ENCODE measurements around the gene FBLIM1.
"Not testable (repeated sequence)": the region's sequence is repeated elsewhere in the genome, so short reads cannot be mapped to it uniquely, and the experiment has no call there.

FBLIM1 gene

GRCh38 chr1:15816674-15817073 lies 58.1 kb downstream of the FBLIM1 start:
- no peak for DNase-seq
- H3K36me3 ChIP-seq, result no peaks in the 10 kb centered on the region
- H3K27me3 ChIP-seq (ENCODE audit: insufficient read depth, low read depth, severe bottlenecking), result no peaks in the 10 kb centered on the region
- no peak for TF ChIP-seq CTCF (IDR thresholded peaks at IDR 0.05; ENCODE audit: low read depth, low read length)
- no peak overlapping the region for H3K27ac ChIP-seq
- H3K4me3 ChIP-seq (ENCODE audit: low read depth, low read length), result no peak overlapping the region
- no peaks in the 10 kb centered on the region for H3K9me3 ChIP-seq (ENCODE audit: severe bottlenecking)

- no peak for TF ChIP-seq CTCF (IDR thresholded peaks at IDR 0.05; ENCODE audit: low read depth, low read length)
- DNase-seq, result no peak
- Histone ChIP-seq H3K36me3 (no peaks in the 10 kb centered on the region), H3K27ac (no peak overlapping the region), H3K27me3 (ENCODE audit: insufficient read depth, low read depth, severe bottlenecking) (no peaks in the 10 kb centered on the region), H3K4me3 (ENCODE audit: low read depth, low read length) (no peak overlapping the region), H3K9me3 (ENCODE audit: severe bottlenecking) (no peaks in the 10 kb centered on the region)
Observed at GRCh38 chr1:15820478-15820877, 61.9 kb downstream of the FBLIM1 start.

GRCh38 chr1:15825800-15826199 lies 67.2 kb downstream of the FBLIM1 start:
- no peak overlapping the region for H3K4me3 ChIP-seq (ENCODE audit: low read depth, low read length)
- H3K9me3 ChIP-seq (ENCODE audit: severe bottlenecking), result no peaks in the 10 kb centered on the region
- H3K27me3 ChIP-seq (ENCODE audit: insufficient read depth, low read depth, severe bottlenecking), result no peaks in the 10 kb centered on the region
- no peak for TF ChIP-seq CTCF (IDR thresholded peaks at IDR 0.05; ENCODE audit: low read depth, low read length)
- H3K27ac ChIP-seq, result no peak overlapping the region
- H3K36me3 ChIP-seq, result no peaks in the 10 kb centered on the region
- no peak for DNase-seq

- Histone ChIP-seq H3K27me3 (ENCODE audit: insufficient read depth, low read depth, severe bottlenecking) (no peaks in the 10 kb centered on the region), H3K9me3 (ENCODE audit: severe bottlenecking) (no peaks in the 10 kb centered on the region), H3K36me3 (no peaks in the 10 kb centered on the region), H3K4me3 (ENCODE audit: low read depth, low read length) (no peak overlapping the region), H3K27ac (no peak overlapping the region)
- no peak for TF ChIP-seq CTCF (IDR thresholded peaks at IDR 0.05; ENCODE audit: low read depth, low read length)
- no peak for DNase-seq
Observed at GRCh38 chr1:15826810-15827507, 68.4 kb downstream of the FBLIM1 start.

GRCh38 chr1:15827567-15827966 lies 69.0 kb downstream of the FBLIM1 start:
- H3K36me3 ChIP-seq; H3K27ac ChIP-seq; H3K4me3 ChIP-seq (ENCODE audit: low read depth, low read length); H3K27me3 ChIP-seq (ENCODE audit: insufficient read depth, low read depth, severe bottlenecking); H3K9me3 ChIP-seq (ENCODE audit: severe bottlenecking); DNase-seq: not testable (repeated sequence)

GRCh38 chr1:15828931-15829330 lies 70.3 kb downstream of the FBLIM1 start:
- not testable (repeated sequence) for H3K9me3 ChIP-seq (ENCODE audit: severe bottlenecking); H3K27me3 ChIP-seq (ENCODE audit: insufficient read depth, low read depth, severe bottlenecking); H3K27ac ChIP-seq; DNase-seq; H3K36me3 ChIP-seq; H3K4me3 ChIP-seq (ENCODE audit: low read depth, low read length)

GRCh38 chr1:15830258-15830657 lies 71.7 kb downstream of the FBLIM1 start:
- H3K9me3 ChIP-seq (ENCODE audit: severe bottlenecking), result peaks cover 3% of the 10 kb centered on the region
- H3K27ac ChIP-seq, result no peak overlapping the region
- H3K27me3 ChIP-seq (ENCODE audit: insufficient read depth, low read depth, severe bottlenecking), result no peaks in the 10 kb centered on the region
- H3K36me3 ChIP-seq, result no peaks in the 10 kb centered on the region
- H3K4me3 ChIP-seq (ENCODE audit: low read depth, low read length), result no peak overlapping the region
- no peak for TF ChIP-seq CTCF (IDR thresholded peaks at IDR 0.05; ENCODE audit: low read depth, low read length)
- DNase-seq, result no peak

Measured in WERI-Rb-1 (cell line).